Activated naive CD8-positive, alpha-beta T cell treated with anti-CD3 and anti-CD28 coated beads, Interleukin-2, amount 10 ng/mL, durations not matched to agents 7 days and 5 days (primary cell): ENCODE results near the gene PFDN2. TPM values are rescaled to one million over a fixed set of nuclear protein-coding genes. Genes with fewer than 3 reads are reported as not detected.
A peak's percentile ranks its signal among the peaks of the same experiment; 100 is the strongest.

Experiments used
- ATAC-seq: fragments of 150-1000 bp; cut with Tn5 transposase; one replicate; pipeline ENCODE4 v1.10.0; 2021; ENCODE audit warnings: low read depth, moderate library complexity
- POLR2A ChIA-PET: fragments of 350-600 bp; sonication (Branson Sonifier 250); formaldehyde crosslinking; loops from one replicate; lab custom pipeline; 2021; ENCODE audit warnings: antibody characterized with exemption; lab: Charles Lee
- DNase-seq: peaks from one replicate; pipeline ENCODE4 v3.0.0; 2021
- H3K27ac Mint-ChIP-seq: one replicate; pipeline ENCODE4 v1.8.0; 2022; ENCODE audit warnings: mild to moderate bottlenecking, mixed read lengths
- H3K27me3 Mint-ChIP-seq: one replicate; pipeline ENCODE4 v1.8.0; 2022; ENCODE audit warnings: mild to moderate bottlenecking, moderate library complexity, mixed read lengths
- H3K36me3 Mint-ChIP-seq: one replicate; pipeline ENCODE4 v1.8.0; 2021; ENCODE audit warnings: mild to moderate bottlenecking, mixed read lengths
- H3K4me1 Mint-ChIP-seq: one replicate; pipeline ENCODE4 v1.8.0; 2021; ENCODE audit warnings: mixed read lengths
- H3K4me3 Mint-ChIP-seq: one replicate; pipeline ENCODE4 v1.8.0; 2022; ENCODE audit warnings: mild to moderate bottlenecking, moderate library complexity, mixed read lengths
- H3K9me3 Mint-ChIP-seq: one replicate; pipeline ENCODE4 v1.8.0; 2021; ENCODE audit warnings: mixed read lengths
- total RNA-seq, 2 experiments: library from RNA; stranded (reverse); gene quantifications; one replicate each; pipeline ENCODE4 v1.2.3, GENCODE V29; 2021

PFDN2 gene
- total RNA-seq, 2 experiments from 2014 or later, result 54.1 to 62.3 TPM

DNA sequence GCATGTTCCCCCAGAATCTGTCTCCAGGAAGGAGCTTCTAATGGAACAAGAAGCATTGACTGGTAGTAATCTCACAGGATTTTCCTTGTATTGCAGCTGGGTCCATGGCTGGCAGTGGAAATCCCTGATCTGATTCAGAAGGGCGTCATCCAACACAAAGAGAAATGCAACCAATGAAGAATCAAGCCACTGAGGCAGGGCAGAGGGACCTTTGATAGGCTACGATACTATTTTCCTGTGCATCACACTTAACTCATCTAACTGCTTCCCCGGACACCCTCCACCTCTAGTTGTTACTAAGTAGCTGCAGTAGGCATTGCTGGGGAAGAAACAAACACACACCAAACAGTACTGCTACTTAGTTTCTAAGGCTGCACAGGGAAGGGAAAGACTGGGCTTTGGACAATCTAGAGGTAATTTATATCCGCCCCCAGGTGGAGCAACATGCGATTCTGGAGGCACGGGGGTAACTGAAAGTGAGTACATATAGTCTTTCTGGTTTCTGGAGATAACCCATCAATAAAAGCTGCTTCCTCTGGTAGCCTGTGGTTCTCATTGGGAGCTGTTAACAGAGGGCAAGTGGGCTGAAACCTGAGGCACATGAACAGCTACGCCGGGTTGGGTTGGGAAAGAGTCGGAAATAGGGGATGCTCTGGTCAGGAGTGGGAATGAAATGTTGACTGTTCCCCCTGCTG, 40.6 kb upstream of the PFDN2 start:
- peaks cover 33% of the 10 kb centered on the region for H3K4me1 Mint-ChIP-seq
- no peaks in the 10 kb centered on the region for H3K9me3 Mint-ChIP-seq
- no peaks in the 10 kb centered on the region for H3K27me3 Mint-ChIP-seq
- ATAC-seq (no peak), DNase-seq (no peak)
- peak overlapping the region; percentile 93 for H3K27ac Mint-ChIP-seq
- peaks cover 22% of the 10 kb centered on the region for H3K36me3 Mint-ChIP-seq
- POLR2A ChIA-PET, result interaction anchor here (0.7 kb wide), 1 partner anchor 458 kb away, joined by 3 read pairs; no protein-coding TSS in a partner anchor
- peak overlapping the region; percentile 94 for H3K4me3 Mint-ChIP-seq

DNA sequence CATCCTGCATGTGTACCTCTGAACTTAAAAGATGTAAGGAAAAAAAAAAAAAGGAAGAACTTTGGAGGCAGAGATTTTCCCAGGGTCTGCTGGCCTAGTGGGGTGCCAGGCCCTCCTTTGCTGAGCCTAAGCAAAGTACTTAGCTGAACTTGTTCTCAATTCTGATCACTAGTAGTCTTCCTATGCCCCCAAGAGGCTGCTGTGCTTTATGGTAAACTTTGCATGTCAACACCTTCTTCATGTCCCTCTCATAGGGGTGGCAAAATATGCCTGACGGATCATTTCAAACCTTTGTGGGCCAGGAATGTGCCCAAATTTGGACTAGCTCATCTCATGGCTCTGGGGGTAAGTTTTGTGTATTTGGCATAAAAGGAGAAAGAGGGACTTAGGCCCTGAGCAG, 40.0 kb upstream of the PFDN2 start:
- H3K4me1 Mint-ChIP-seq, result peaks cover 30% of the 10 kb centered on the region
- no peak for DNase-seq
- H3K9me3 Mint-ChIP-seq, result no peaks in the 10 kb centered on the region
- no peaks in the 10 kb centered on the region for H3K27me3 Mint-ChIP-seq
- H3K27ac Mint-ChIP-seq, result peak overlapping the region; percentile 21
- ATAC-seq, result no peak
- H3K36me3 Mint-ChIP-seq, result peaks cover 18% of the 10 kb centered on the region
- H3K4me3 Mint-ChIP-seq, result no peak overlapping the region
- POLR2A ChIA-PET, result interaction anchor here (0.7 kb wide), 1 partner anchor 457 kb away, joined by 3 read pairs; no protein-coding TSS in a partner anchor

DNA sequence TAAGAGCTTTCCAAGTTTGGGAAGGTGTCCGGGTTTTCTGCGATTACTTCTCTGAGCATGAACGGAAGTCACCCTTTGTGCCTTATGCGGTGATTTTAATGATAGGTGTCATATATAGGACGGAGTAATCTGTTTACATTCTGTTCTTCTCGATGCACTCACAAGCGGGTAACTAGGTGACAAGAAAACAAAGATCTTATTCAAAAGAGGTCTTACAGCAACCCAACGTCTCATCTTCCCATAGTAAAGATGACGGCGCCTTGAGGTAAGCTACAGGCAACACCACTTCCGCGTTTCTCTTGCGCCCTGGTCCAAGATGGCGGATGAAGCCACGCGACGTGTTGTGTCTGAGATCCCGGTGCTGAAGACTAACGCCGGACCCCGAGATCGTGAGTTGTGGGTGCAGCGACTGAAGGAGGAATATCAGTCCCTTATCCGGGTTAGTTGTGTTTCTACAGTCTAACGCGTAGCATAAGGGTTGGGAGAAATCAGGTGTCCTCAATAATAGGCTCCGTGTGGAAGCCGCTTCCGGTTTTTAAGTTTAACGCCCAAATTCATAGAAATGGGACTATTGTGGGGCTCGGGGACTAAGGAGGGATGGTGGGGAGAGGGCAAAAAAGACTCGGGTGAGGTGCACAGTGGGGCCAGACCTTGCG, 36.0 kb upstream of the PFDN2 start, which contains the start of gene UFC1:
TSS of gene UFC1 (plus strand) at position 297 of the 656 bp plus-strand sequence. CDS start at position 317, 20 bp downstream.
- no peaks in the 10 kb centered on the region for H3K9me3 Mint-ChIP-seq
- peaks cover 19% of the 10 kb centered on the region for H3K4me1 Mint-ChIP-seq
- H3K36me3 Mint-ChIP-seq, result peaks cover 13% of the 10 kb centered on the region
- no peaks in the 10 kb centered on the region for H3K27me3 Mint-ChIP-seq
- H3K27ac Mint-ChIP-seq, result peak within 1 kb of the TSS; percentile 100
- peak within 1 kb of the TSS; percentile 99 for H3K4me3 Mint-ChIP-seq
- POLR2A ChIA-PET, result interaction anchor here (0.7 to 3.2 kb wide), 16 partner anchors 12 to 152 kb away, joined by 3 to 37 read pairs (median 6); partner anchors contain the start of genes ARHGAP30, B4GALT3, DEDD and F11R
- DNase-seq (peak; percentile 80), ATAC-seq (peak; percentile 95)

DNA sequence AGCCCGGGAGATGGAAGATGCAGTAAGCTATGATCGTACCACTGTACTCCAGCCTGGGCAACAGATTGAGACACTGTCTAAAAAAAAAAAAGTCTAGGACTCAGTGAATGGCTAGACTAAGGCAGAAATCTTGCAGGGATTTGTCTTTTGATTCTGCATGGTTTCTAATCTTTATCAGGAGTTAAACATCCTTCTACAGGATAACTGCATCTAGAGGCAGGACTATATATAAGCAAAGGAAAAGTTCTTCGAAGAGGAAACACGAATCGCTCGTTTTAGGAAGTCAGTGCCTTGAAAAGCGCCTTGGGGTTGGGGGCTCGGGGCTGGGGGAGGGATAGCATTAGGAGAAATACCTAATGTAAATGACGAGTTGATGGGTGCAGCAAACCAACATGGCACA, 35.3 kb upstream of the PFDN2 start:
- DNase-seq (no peak), ATAC-seq (peak; percentile 6)
- Mint-ChIP-seq H3K4me3 (peak overlapping the region; percentile 99), H3K27ac (peak overlapping the region; percentile 100), H3K9me3 (no peaks in the 10 kb centered on the region), H3K27me3 (no peaks in the 10 kb centered on the region), H3K36me3 (peaks cover 13% of the 10 kb centered on the region), H3K4me1 (peaks cover 13% of the 10 kb centered on the region)
- POLR2A ChIA-PET, result interaction anchor here (0.7 to 3.2 kb wide), 15 partner anchors 13 to 153 kb away, joined by 3 to 37 read pairs (median 6); partner anchors contain the start of genes ARHGAP30, B4GALT3, DEDD and F11R

DNA sequence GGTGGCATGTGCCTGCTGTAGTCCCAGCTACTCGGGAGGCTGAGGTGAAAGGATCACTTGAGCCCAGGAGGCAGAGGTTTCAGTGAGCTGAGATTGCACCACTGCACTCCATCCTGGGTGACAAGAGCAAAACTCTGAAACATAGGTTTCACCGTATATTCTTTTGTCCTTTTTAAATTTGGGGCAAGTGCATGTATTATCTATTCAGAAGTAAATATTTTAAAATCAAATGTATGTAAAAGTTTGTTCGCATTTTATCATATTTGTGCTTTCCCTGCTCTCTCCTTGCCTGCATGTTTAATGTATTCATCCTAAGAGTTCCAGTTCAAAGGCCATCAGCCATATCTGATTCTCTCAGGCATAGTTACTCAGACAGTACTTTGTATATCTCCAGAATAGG, 28.0 kb upstream of the PFDN2 start:
- Mint-ChIP-seq H3K27ac (no peak overlapping the region), H3K36me3 (no peaks in the 10 kb centered on the region), H3K9me3 (no peaks in the 10 kb centered on the region), H3K27me3 (no peaks in the 10 kb centered on the region), H3K4me3 (no peak overlapping the region), H3K4me1 (no peaks in the 10 kb centered on the region)
- POLR2A ChIA-PET, result interaction anchor here (0.6 kb wide), 1 partner anchor 459 kb away, joined by 5 read pairs; no protein-coding TSS in a partner anchor
- no peak for ATAC-seq
- DNase-seq, result no peak

DNA sequence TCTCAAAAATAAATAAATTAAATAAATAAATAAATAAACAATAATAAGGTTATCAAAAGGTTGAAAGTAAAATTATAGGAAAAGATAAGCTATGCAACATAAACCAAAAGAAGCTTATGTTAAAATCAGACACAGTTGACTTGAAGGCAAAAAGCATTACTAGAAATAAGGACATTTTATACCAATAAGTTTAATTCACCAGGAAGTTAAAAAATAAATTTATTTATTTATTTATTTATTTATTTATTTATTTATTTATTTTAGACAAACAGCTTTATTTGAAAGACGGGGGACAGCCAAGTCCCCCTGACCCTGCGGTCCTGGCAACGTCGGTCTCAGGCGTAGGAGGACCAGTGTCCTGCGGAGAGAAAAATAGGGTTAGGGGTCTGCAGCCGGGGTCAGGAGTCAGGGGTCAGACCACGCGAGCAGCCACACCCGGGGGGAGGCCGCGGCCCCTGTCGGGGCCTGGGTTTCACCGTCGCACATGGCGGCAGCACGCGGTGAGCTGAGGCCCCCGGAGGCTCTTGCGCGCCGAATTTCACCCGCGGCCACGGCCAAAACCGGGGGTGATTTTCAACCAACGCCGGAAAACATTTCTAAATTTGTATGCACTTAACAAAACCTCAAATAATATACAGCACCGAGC, 23.0 kb upstream of the PFDN2 start:
- H3K4me1 Mint-ChIP-seq, result peaks cover 3% of the 10 kb centered on the region
- no peaks in the 10 kb centered on the region for H3K27me3 Mint-ChIP-seq
- DNase-seq (no peak), ATAC-seq (no peak)
- POLR2A ChIA-PET, result interaction anchor here (0.5 to 1.3 kb wide), 5 partner anchors 8 to 101 kb away, joined by 3 to 5 read pairs (median 4); partner anchors contain the start of gene DEDD
- H3K4me3 Mint-ChIP-seq, result no peak overlapping the region
- H3K36me3 Mint-ChIP-seq, result peaks cover 1% of the 10 kb centered on the region
- H3K27ac Mint-ChIP-seq, result no peak overlapping the region
- H3K9me3 Mint-ChIP-seq, result no peaks in the 10 kb centered on the region

DNA sequence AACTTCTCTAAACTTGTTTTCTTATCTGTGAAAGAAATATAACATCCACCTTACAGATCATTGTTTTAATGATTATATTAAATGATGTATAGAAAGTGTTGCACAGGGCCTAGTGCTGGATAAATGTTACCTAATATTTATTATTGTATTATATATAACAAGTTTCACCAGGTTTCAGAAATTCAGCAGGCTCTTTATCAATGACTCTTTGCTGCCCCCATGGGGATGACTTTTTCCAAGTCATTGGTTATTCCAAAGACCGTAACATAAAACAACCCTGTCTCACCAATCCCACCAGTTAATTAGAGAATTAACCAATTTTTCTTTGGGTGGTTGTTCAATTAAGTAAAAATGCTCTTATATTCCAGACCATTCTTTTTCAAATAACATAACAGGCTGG, 21.9 kb upstream of the PFDN2 start:
- POLR2A ChIA-PET, result interaction anchor here (0.7 kb wide), 1 partner anchor 26 kb away, joined by 3 read pairs; the partner anchor contains the start of gene PPOX
- H3K27ac Mint-ChIP-seq, result no peak overlapping the region

DNA sequence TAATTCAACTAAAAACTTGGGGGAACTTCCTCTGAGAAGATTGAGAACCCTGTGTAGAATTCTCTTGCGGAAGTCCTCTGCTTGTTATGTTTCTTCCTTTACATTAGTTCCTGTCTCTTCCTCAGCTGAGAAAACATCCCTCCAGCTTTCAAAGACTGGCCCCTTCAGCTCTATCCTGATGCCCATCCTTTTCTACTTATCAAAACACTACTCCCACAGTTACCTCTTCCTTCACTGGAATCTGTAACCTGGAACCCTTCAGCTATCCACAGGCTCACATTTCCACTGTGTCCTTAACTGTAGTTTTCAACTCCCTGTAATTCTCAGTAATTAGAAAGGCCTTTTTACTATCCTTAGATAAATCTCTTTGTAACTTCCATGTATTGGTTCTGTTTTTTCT, 20.6 kb upstream of the PFDN2 start:
- ATAC-seq, result no peak
- no peak overlapping the region for H3K4me3 Mint-ChIP-seq

More for the DNA sequence above, 21.9 kb upstream of the PFDN2 start:
- peaks cover 5% of the 10 kb centered on the region for H3K4me1 Mint-ChIP-seq
- H3K9me3 Mint-ChIP-seq, result no peaks in the 10 kb centered on the region
- DNase-seq (no peak), ATAC-seq (no peak)
- H3K27me3 Mint-ChIP-seq, result no peaks in the 10 kb centered on the region
- H3K4me3 Mint-ChIP-seq, result no peak overlapping the region
- peaks cover 2% of the 10 kb centered on the region for H3K36me3 Mint-ChIP-seq

DNA sequence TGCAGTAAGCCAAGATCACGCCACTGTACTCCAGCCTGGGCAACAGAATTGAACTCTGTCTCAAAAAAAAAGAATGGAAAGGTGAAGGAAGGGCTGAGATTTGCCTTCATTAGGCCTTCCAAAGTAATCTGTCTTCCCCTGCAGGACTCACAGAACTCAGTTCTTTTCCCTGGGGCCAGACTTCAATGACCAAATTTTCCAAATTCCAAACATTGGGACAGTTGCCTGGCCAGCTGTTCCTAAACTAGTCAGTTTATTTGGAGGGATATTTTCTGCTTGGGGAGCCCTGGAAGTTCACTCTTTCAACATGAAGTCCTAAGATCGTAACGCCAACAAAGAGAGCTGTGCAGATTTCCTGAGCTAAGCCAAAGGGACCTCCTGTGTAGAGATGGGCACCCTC, 20.0 kb upstream of the PFDN2 start:
- Mint-ChIP-seq H3K4me1 (peaks cover 5% of the 10 kb centered on the region), H3K36me3 (peaks cover 2% of the 10 kb centered on the region), H3K9me3 (no peaks in the 10 kb centered on the region), H3K27me3 (no peaks in the 10 kb centered on the region), H3K4me3 (no peak overlapping the region), H3K27ac (no peak overlapping the region)
- no peak for DNase-seq
- ATAC-seq, result no peak
- POLR2A ChIA-PET, result interaction anchor here (0.6 to 2.2 kb wide), 3 partner anchors 16 to 69 kb away, joined by 3 to 6 read pairs (median 3); partner anchors contain the start of gene UFC1

More for the DNA sequence above, 20.6 kb upstream of the PFDN2 start:
- peaks cover 5% of the 10 kb centered on the region for H3K4me1 Mint-ChIP-seq
- no peak for DNase-seq
- H3K9me3 Mint-ChIP-seq, result no peaks in the 10 kb centered on the region
- H3K27me3 Mint-ChIP-seq, result no peaks in the 10 kb centered on the region
- H3K27ac Mint-ChIP-seq, result peak overlapping the region; percentile 37
- H3K36me3 Mint-ChIP-seq, result peaks cover 2% of the 10 kb centered on the region
- POLR2A ChIA-PET, result interaction anchor here (0.6 to 2.2 kb wide), 3 partner anchors 15 to 69 kb away, joined by 3 to 6 read pairs (median 3); partner anchors contain the start of gene UFC1

DNA sequence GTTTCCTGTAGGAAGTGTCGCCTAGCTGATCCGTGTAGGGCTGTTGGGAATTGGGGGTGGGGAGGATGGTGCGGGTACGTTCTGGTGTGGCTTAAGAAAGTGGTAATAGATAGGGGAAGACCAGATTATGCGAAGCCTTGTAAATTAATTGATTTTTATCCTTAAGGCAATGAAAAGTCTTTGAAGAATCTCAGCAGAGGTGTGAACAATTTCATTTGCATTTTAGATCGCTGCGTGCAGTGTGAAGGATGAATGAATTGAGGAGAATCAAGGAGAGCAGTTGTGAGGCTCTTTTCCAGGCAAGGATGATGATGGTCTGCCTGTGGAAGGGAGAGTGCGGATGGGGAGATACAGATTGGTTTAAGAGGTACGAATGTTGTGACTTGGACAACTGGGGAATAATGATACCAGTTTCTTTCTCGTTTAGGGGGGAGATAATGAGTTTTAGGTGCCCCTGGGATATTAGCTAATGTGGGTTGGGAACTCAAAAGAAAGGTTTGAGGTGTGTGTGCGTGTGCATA, 15.4 kb upstream of the PFDN2 start:
- peaks cover 30% of the 10 kb centered on the region for H3K4me1 Mint-ChIP-seq
- POLR2A ChIA-PET, result interaction anchor here (0.6 to 2.6 kb wide), 14 partner anchors 8 to 125 kb away, joined by 3 to 15 read pairs (median 6); partner anchors contain the start of genes ARHGAP30, B4GALT3, F11R and PCP4L1
- ATAC-seq, result no peak
- H3K9me3 Mint-ChIP-seq, result no peaks in the 10 kb centered on the region
- H3K27ac Mint-ChIP-seq, result no peak overlapping the region
- H3K36me3 Mint-ChIP-seq, result peaks cover 16% of the 10 kb centered on the region
- H3K4me3 Mint-ChIP-seq, result no peak overlapping the region
- H3K27me3 Mint-ChIP-seq, result no peaks in the 10 kb centered on the region
- no peak for DNase-seq

DNA sequence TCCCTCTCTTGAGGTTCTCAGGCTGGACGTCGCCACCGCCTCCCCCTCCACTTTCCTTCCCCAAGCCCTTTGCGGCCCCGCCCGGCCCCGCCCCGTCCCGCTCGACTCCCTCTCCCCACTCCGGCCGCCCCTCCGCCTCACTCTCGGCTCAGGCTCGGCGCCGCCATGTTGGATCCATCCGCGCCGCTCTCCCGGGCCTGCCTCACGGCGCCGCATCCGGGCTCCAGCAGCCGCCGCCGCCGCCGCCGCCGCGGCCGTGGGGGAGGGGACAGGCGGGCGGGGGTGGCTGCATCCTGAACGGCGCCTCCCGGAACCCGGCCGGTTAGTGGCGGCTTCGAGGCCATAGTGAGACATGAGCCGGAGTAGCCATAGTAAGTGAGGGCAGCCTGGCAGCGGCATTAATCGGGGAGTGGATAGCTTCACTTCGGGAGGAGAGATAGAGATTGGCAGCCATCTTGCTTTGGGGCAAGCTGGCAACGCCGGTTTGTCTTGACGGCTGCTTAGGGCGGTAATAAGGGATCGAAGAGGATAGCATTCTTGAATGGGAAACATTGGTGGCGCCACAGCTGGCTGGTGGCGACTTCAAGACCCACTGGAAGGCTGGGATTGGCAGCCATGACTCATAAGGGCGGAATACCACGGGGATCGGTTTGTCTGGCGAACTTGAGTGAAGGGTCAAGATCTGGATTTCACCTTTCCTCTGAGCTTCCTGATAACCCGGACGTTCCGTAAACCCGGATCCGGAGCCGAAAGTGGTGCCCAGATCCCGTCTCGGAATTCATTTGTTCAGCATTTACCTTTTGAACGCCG, 14.8 kb upstream of the PFDN2 start, which contains the start of gene DEDD:
TSS of gene DEDD (minus strand) at position 258 of the 810 bp plus-strand sequence. CDS start 8,205 bp downstream, outside the sequence.
- Mint-ChIP-seq H3K4me1 (peaks cover 35% of the 10 kb centered on the region), H3K27me3 (no peaks in the 10 kb centered on the region), H3K36me3 (peaks cover 22% of the 10 kb centered on the region), H3K4me3 (no peak within 1 kb of the TSS), H3K9me3 (no peaks in the 10 kb centered on the region), H3K27ac (no peak within 1 kb of the TSS)
- ATAC-seq, result peak; percentile 98
- POLR2A ChIA-PET, result interaction anchor here (0.6 to 2.4 kb wide), 16 partner anchors 9 to 126 kb away, joined by 3 to 15 read pairs (median 4); partner anchors contain the start of genes ARHGAP30, B4GALT3, F11R and PCP4L1
- peak; percentile 92 for DNase-seq
